ENCODE data around the gene WAPL. TPM values are rescaled to one million over a fixed set of nuclear protein-coding genes. Genes with fewer than 3 reads are reported as not detected.
"Not testable (repeated sequence)": the region's sequence is repeated elsewhere in the genome, so short reads cannot be mapped to it uniquely, and the experiment has no call there.

Gene WAPL
- total and polyA plus RNA-seq, 2 donors (not counting 1 experiment from before 2014, with no cell fraction given): 8.3 to 42.8 TPM

DNA sequence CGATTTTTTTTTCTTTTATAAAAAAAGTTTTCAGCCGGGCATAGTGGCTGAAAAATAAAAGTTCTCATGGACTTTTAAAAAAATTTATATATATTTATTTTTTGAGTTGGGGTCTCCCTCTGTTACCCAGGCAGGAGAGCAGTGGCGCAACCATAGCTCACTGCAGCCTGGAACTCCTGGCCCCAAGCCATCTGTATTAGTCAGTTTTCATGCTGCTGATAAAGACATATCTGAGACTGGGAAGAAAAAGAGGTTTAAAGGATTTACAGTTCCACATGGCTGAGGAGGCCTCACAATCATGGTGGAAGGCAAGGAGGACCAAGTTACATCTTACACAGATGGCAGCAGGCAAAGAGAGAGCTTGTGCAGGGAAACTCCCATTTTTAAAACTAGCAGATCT is 37.1 kb upstream of the WAPL start:
- not testable (repeated sequence) for H3K4me3 Mint-ChIP-seq

DNA sequence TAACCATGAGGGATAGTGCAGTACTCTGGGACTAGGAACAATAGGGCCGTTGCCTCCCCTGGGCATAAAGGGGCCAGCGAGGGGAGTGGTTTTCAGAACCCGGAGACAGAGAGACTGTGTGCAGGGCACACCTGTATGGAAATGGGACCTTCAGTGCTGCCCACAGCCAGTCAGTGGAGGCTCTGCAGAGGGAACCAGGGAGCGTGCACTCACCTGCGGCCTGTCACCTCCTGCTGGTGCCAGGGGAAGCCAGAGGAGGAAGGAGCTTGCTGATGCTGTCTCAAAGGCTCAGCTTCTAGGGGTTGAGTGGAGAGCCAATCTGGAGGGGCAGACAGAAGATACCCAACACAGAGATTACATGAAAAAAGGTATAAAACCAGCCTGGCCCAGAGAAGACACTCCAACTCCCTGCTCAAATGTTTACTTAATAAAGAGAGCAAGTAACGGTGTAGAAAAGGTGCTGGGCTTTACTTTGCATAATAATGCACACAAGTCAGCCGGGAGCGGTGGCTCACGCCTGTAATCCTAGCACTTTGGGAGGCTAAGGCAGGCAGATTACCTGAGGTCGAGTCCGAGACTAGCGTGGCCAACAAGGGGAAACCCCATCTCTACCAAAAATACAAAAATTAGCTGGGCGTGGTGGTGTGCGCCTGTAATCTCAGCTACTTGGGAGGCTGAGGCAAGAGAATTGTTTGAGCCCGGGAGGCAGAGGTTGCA is 35.5 kb upstream of the WAPL start:
- Histone ChIP-seq H3K4me1 (ENCODE audit: control insufficient read depth in 2 of 2, insufficient read depth in 2 of 2, low read length in 2 of 2) (no peaks in the 10 kb centered on the region), H2AFZ (ENCODE audit: insufficient read depth, low read depth, low read length, poor library complexity, severe bottlenecking) (no peak overlapping the region), H3K9ac (ENCODE audit: low read length) (no peak overlapping the region), H3K4me3 (ENCODE audit: control extremely low read depth in 1 of 5, extremely low read depth in 1 of 5, insufficient read depth in 1 of 5, low read depth in 2 of 5, low read length in 4 of 5) (no peak overlapping the region), H3K27me3 (replicated peaks in 1 of 4; ENCODE audit: control extremely low read depth in 1 of 4, control insufficient read depth in 3 of 4, insufficient read depth in 4 of 4, low read length in 3 of 4) (peaks cover 0 to 5% (median 2%) of the 10 kb centered on the region in 4 experiments), H3K9me3 (ENCODE audit: control extremely low read depth in 1 of 3, control insufficient read depth in 2 of 3, insufficient read depth in 1 of 3, low read length in 2 of 3) (no peaks in the 10 kb centered on the region), H3K79me2 (ENCODE audit: control insufficient read depth, insufficient read depth, low read length) (no peaks in the 10 kb centered on the region), H3K36me3 (replicated peaks in 1 of 2; ENCODE audit: control extremely low read depth in 1 of 2, control insufficient read depth in 1 of 2, extremely low read depth in 1 of 2, insufficient read depth in 2 of 2, low read length in 1 of 2) (no peaks in the 10 kb centered on the region), H4K20me1 (ENCODE audit: control insufficient read depth, insufficient read depth, low read length, poor library complexity, severe bottlenecking) (no peaks in the 10 kb centered on the region), H3K27ac (ENCODE audit: low read length in 2 of 2) (no peak overlapping the region), H3K4me2 (replicated peaks; ENCODE audit: low read depth, low read length, poor library complexity, severe bottlenecking) (no peak overlapping the region)
- CTCF ChIA-PET: no interaction called here
- Mint-ChIP-seq H3K4me3 (no peak overlapping the region), H3K27me3 (peaks cover 21% of the 10 kb centered on the region), H3K4me1 (no peaks in the 10 kb centered on the region), H3K27ac (no peak overlapping the region), H3K9me3 (ENCODE audit: insufficient read depth) (no peaks in the 10 kb centered on the region)
- ATAC-seq (ENCODE audit: low read depth) (no peak), DNase-seq (no peak)
- no peak for TF ChIP-seq EZH2 (IDR thresholded peaks at IDR 0.05; ENCODE audit: borderline replicate concordance, insufficient read depth, low read depth, low read length, poor library complexity, severe bottlenecking)
- TF ChIP-seq, protein P1, sequence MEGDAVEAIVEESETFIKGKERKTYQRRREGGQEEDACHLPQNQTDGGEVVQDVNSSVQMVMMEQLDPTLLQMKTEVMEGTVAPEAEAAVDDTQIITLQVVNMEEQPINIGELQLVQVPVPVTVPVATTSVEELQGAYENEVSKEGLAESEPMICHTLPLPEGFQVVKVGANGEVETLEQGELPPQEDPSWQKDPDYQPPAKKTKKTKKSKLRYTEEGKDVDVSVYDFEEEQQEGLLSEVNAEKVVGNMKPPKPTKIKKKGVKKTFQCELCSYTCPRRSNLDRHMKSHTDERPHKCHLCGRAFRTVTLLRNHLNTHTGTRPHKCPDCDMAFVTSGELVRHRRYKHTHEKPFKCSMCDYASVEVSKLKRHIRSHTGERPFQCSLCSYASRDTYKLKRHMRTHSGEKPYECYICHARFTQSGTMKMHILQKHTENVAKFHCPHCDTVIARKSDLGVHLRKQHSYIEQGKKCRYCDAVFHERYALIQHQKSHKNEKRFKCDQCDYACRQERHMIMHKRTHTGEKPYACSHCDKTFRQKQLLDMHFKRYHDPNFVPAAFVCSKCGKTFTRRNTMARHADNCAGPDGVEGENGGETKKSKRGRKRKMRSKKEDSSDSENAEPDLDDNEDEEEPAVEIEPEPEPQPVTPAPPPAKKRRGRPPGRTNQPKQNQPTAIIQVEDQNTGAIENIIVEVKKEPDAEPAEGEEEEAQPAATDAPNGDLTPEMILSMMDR (IDR thresholded peaks at IDR 0.05): no peak
- POLR2A ChIA-PET: no interaction called here
- WGBS (ENCODE audit: insufficient coverage): 96% methylated on average over 9 of the region's 15 CpGs
- intact Hi-C loops (cut with micrococcal nuclease): no loop called here

More for the DNA sequence above, 37.1 kb upstream of the WAPL start:
- H3K9me3 ChIP-seq (ENCODE audit: control extremely low read depth in 1 of 3, control insufficient read depth in 2 of 3, insufficient read depth in 1 of 3, low read length in 2 of 3); H4K20me1 ChIP-seq (ENCODE audit: control insufficient read depth, insufficient read depth, low read length, poor library complexity, severe bottlenecking); H3K27ac ChIP-seq (ENCODE audit: low read length in 2 of 2); H3K9ac ChIP-seq (ENCODE audit: low read length); H3K4me2 ChIP-seq (replicated peaks; ENCODE audit: low read depth, low read length, poor library complexity, severe bottlenecking); H3K36me3 ChIP-seq (replicated peaks in 1 of 2; ENCODE audit: control extremely low read depth in 1 of 2, control insufficient read depth in 1 of 2, extremely low read depth in 1 of 2, insufficient read depth in 2 of 2, low read length in 1 of 2); H3K27me3 ChIP-seq (replicated peaks in 1 of 4; ENCODE audit: control extremely low read depth in 1 of 4, control insufficient read depth in 3 of 4, insufficient read depth in 4 of 4, low read length in 3 of 4); H3K4me1 Mint-ChIP-seq; H3K4me3 ChIP-seq (ENCODE audit: control extremely low read depth in 1 of 5, extremely low read depth in 1 of 5, insufficient read depth in 1 of 5, low read depth in 2 of 5, low read length in 4 of 5); H3K9me3 Mint-ChIP-seq (ENCODE audit: insufficient read depth); DNase-seq; H2AFZ ChIP-seq (ENCODE audit: insufficient read depth, low read depth, low read length, poor library complexity, severe bottlenecking); CTCF ChIA-PET; intact Hi-C loops (cut with micrococcal nuclease); H3K4me1 ChIP-seq (ENCODE audit: control insufficient read depth in 2 of 2, insufficient read depth in 2 of 2, low read length in 2 of 2); POLR2A ChIA-PET; H3K27ac Mint-ChIP-seq; H3K79me2 ChIP-seq (ENCODE audit: control insufficient read depth, insufficient read depth, low read length); ATAC-seq (ENCODE audit: low read depth): not testable (repeated sequence)
- peaks cover 11% of the 10 kb centered on the region for H3K27me3 Mint-ChIP-seq
- 100% methylated on average over 1 of the region's 3 CpGs for WGBS (ENCODE audit: insufficient coverage)
